ENCODE results near the gene UPK3BL1. TPM values are rescaled to one million over a fixed set of nuclear protein-coding genes. Genes with fewer than 3 reads are reported as not detected.
"Not testable (repeated sequence)": the region's sequence is repeated elsewhere in the genome, so short reads cannot be mapped to it uniquely, and the experiment has no call there.

The UPK3BL1 gene
- total and polyA plus RNA-seq, 2 of the 13 experiments (the other 11 are each of a cell fraction or from before 2014, with no cell fraction given): 6.3 to 13.8 TPM

DNA sequence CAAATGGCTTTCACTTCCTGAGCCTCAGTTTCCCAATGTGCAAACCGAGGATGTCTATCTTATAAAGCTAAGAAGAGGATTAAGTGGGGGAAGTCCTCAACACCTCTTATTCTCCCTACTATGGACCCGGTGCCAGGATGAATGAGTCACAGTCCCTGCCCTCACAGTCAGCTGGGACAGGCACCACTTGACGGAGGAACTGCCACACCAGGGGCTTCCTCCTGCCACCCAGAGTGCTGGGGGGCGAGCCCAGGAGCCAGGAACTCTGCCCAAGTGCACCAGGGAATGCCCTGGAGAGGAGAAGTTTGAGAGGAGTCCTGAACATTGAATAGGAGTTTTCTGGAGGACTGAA is 28.3 kb downstream of the UPK3BL1 start:
- H3K79me2 ChIP-seq (ENCODE audit: insufficient read depth, low read length); H3K4me3 ChIP-seq (replicated peaks in 1 of 3; ENCODE audit: insufficient read depth in 1 of 3, low read depth in 2 of 3, low read length in 3 of 3); H3K27ac ChIP-seq (ENCODE audit: extremely low read length, insufficient read depth, low read length); H3K27me3 ChIP-seq (ENCODE audit: control insufficient read depth in 1 of 2, insufficient read depth in 2 of 2, low read length in 2 of 2); intact Hi-C loops (cut with micrococcal nuclease; ENCODE audit: unreplicated experiment); CTCF ChIA-PET (ENCODE audit: low intra/inter-chr PET ratio, low total read pairs); H3K36me3 ChIP-seq (replicated peaks in 1 of 2; ENCODE audit: control insufficient read depth in 1 of 2, insufficient read depth in 2 of 2, low read length in 2 of 2); H3K9me3 ChIP-seq (ENCODE audit: low read length); POLR2A ChIA-PET; H3K4me1 ChIP-seq (ENCODE audit: insufficient read depth, low read length); BruUV-seq (replicated peaks); DNase-seq (ENCODE audit: low spot score); in situ Hi-C loops (cut with HindIII; ENCODE audit: extremely low pct_ligation_motif_present, low pct_unique_long_range_greater_than_20kb); H3K4me2 ChIP-seq (ENCODE audit: low read depth, low read length); H2AFZ ChIP-seq (ENCODE audit: low read length); H3K9ac ChIP-seq (ENCODE audit: insufficient read depth, low read depth, low read length); ATAC-seq; FAIRE-seq; H4K20me1 ChIP-seq (ENCODE audit: insufficient read depth, low read length): not testable (repeated sequence)
- WGBS (ENCODE audit: low lambda C conversion rate): no CpG with 5 or more reads among the region's 4 CpGs

DNA sequence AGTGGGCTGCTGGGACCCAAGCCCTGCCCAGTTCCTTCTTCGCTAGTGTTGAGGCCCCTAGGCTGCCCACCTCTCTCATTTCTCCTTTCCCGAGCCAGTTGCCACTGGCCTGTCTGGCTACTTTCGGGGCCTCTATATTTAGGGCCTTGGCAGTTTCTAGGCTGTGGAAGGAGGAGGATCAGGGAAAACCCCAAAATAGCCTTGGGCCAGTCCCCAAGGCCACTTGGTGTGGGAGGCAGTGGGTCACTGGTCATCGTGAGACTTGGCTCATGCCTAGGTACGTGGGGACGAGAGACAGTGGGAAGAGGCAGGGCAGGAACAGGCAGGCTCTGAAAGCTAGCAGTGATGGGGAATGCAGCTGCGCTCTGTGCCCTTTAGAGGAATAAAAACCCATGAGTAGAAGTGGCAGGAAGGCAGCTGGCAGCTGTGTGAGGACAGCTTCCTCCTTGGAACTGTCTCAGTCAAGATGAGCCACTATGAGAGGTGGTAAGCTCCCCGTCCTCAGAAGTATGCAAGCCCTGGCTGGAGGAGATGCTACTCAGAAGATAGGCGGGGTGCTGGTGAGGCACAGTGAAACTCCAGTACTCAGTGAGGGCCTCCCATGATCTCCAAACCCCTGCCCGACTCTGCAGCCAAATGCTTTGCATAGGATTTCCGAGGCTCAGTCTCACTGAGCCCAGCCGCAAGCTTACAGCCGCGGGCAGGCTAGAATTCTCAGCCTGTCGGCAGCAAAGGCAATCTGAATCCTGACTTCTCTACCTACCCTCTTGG is 28.8 kb downstream of the UPK3BL1 start:
- H3K4me3 ChIP-seq (replicated peaks in 1 of 3; ENCODE audit: insufficient read depth in 1 of 3, low read depth in 2 of 3, low read length in 3 of 3); H3K79me2 ChIP-seq (ENCODE audit: insufficient read depth, low read length); ATAC-seq; H3K27ac ChIP-seq (ENCODE audit: extremely low read length, insufficient read depth, low read length); H3K9ac ChIP-seq (ENCODE audit: insufficient read depth, low read depth, low read length); H3K9me3 ChIP-seq (ENCODE audit: low read length); DNase-seq (ENCODE audit: low spot score); H3K4me2 ChIP-seq (ENCODE audit: low read depth, low read length); H3K27me3 ChIP-seq (ENCODE audit: control insufficient read depth in 1 of 2, insufficient read depth in 2 of 2, low read length in 2 of 2); intact Hi-C loops (cut with micrococcal nuclease; ENCODE audit: unreplicated experiment); H4K20me1 ChIP-seq (ENCODE audit: insufficient read depth, low read length); H3K4me1 ChIP-seq (ENCODE audit: insufficient read depth, low read length); CTCF ChIA-PET (ENCODE audit: low intra/inter-chr PET ratio, low total read pairs); BruUV-seq (replicated peaks); FAIRE-seq; in situ Hi-C loops (cut with HindIII; ENCODE audit: extremely low pct_ligation_motif_present, low pct_unique_long_range_greater_than_20kb); H3K36me3 ChIP-seq (replicated peaks in 1 of 2; ENCODE audit: control insufficient read depth in 1 of 2, insufficient read depth in 2 of 2, low read length in 2 of 2); POLR2A ChIA-PET; H2AFZ ChIP-seq (ENCODE audit: low read length): not testable (repeated sequence)
- WGBS (ENCODE audit: low lambda C conversion rate): 100% methylated on average over 1 of the region's 15 CpGs

DNA sequence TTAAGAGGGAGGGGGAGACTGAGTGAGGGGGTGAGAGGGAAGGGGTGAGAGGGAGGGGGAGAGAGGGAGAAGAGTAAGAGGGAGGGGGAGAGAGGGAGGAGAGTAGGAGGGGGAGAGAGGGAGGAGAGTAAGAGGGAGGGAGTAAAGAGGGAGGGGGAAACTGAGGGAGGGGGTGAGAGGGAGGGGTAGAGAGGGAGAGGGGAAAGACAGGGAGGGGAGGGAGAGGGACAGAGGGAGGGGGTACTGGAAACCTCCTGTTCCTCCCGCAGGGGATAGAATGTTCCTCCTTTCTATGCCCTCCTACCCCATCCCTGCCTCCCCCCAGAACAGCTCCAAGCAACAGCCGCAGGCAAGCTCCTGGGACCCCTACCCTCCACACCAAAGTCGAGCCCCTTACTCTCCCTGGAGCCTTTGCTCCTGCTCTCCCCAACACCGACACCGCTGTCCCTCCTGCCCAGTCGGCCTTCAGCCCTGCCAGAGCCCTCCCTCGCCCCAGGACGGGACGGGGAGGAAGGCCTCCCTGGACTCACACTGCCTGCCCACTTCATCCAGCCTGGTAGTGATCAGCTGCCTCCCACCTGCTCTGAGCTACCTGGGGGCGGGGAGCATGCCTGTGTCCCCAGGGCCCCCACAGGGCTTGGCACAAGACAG is 30.8 kb downstream of the UPK3BL1 start:
- H3K4me2 ChIP-seq (ENCODE audit: low read depth, low read length); H3K27ac ChIP-seq (ENCODE audit: extremely low read length, insufficient read depth, low read length); H3K79me2 ChIP-seq (ENCODE audit: insufficient read depth, low read length); H2AFZ ChIP-seq (ENCODE audit: low read length); CTCF ChIA-PET (ENCODE audit: low intra/inter-chr PET ratio, low total read pairs); BruUV-seq (replicated peaks); H3K4me3 ChIP-seq (replicated peaks in 1 of 3; ENCODE audit: insufficient read depth in 1 of 3, low read depth in 2 of 3, low read length in 3 of 3); intact Hi-C loops (cut with micrococcal nuclease; ENCODE audit: unreplicated experiment); H4K20me1 ChIP-seq (ENCODE audit: insufficient read depth, low read length); ATAC-seq; H3K27me3 ChIP-seq (ENCODE audit: control insufficient read depth in 1 of 2, insufficient read depth in 2 of 2, low read length in 2 of 2); H3K36me3 ChIP-seq (replicated peaks in 1 of 2; ENCODE audit: control insufficient read depth in 1 of 2, insufficient read depth in 2 of 2, low read length in 2 of 2); H3K4me1 ChIP-seq (ENCODE audit: insufficient read depth, low read length); H3K9me3 ChIP-seq (ENCODE audit: low read length); FAIRE-seq; H3K9ac ChIP-seq (ENCODE audit: insufficient read depth, low read depth, low read length); in situ Hi-C loops (cut with HindIII; ENCODE audit: extremely low pct_ligation_motif_present, low pct_unique_long_range_greater_than_20kb); POLR2A ChIA-PET: not testable (repeated sequence)
- peak; percentile 0 for DNase-seq (ENCODE audit: low spot score)
- 16% methylated on average over 8 of the region's 10 CpGs for WGBS (ENCODE audit: low lambda C conversion rate)

DNA sequence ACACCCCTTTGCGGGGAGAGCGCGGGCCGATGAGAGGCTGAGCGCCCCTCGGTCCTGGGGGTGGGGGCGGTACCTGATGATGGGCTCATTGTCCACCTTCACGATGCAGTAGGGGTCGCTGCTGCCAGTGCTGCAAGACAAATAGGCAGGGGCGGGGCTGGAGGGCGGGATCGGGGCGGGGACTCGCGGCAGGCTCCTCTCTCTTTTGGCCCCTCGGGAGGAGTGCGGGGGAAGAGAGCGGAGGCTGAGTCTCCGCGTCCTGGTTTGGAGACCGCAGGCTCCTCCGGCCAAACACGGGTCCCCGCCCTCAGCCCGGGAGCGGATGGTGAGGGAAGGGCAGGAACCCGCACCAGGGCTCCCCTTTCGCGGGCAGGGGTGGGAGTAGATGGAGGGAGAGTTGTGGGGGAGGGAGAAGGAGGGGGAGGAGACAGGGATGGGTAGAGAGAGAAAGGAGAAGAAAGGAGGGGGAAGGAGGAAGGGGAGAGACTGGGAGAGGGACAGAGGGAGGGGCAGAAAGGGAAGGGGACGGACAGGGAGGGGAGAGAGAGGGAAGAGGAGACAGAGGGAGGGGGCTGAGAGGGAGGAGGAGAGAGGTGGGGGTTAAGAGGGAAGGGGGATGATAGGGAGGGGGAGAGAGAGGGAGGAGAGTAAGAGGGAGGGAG is 31.4 kb downstream of the UPK3BL1 start:
- H3K4me3 ChIP-seq (replicated peaks in 1 of 3; ENCODE audit: insufficient read depth in 1 of 3, low read depth in 2 of 3, low read length in 3 of 3); CTCF ChIA-PET (ENCODE audit: low intra/inter-chr PET ratio, low total read pairs); H3K27ac ChIP-seq (ENCODE audit: extremely low read length, insufficient read depth, low read length); POLR2A ChIA-PET; intact Hi-C loops (cut with micrococcal nuclease; ENCODE audit: unreplicated experiment); H3K4me2 ChIP-seq (ENCODE audit: low read depth, low read length); H3K36me3 ChIP-seq (replicated peaks in 1 of 2; ENCODE audit: control insufficient read depth in 1 of 2, insufficient read depth in 2 of 2, low read length in 2 of 2); H3K27me3 ChIP-seq (ENCODE audit: control insufficient read depth in 1 of 2, insufficient read depth in 2 of 2, low read length in 2 of 2); DNase-seq (ENCODE audit: low spot score); H3K79me2 ChIP-seq (ENCODE audit: insufficient read depth, low read length); H3K4me1 ChIP-seq (ENCODE audit: insufficient read depth, low read length); H3K9ac ChIP-seq (ENCODE audit: insufficient read depth, low read depth, low read length); H2AFZ ChIP-seq (ENCODE audit: low read length); H4K20me1 ChIP-seq (ENCODE audit: insufficient read depth, low read length); H3K9me3 ChIP-seq (ENCODE audit: low read length); BruUV-seq (replicated peaks); in situ Hi-C loops (cut with HindIII; ENCODE audit: extremely low pct_ligation_motif_present, low pct_unique_long_range_greater_than_20kb): not testable (repeated sequence)
- ATAC-seq: peak; percentile 63
- peak; percentile 37 for FAIRE-seq
- WGBS (ENCODE audit: low lambda C conversion rate): no CpG with 5 or more reads among the region's 30 CpGs
